Lower lobe of right lung (tissue), 2 donors: ENCODE measurements around the gene SLC6A11. TPM values are rescaled to one million over a fixed set of nuclear protein-coding genes. Genes with fewer than 3 reads are reported as not detected.

Experiments used
- ATAC-seq, 2 donors: fragments of 200-7000 bp; cut with Tn5 transposase; one replicate each; pipeline ENCODE4 v1.9.1; 2020 to 2022; ENCODE audit warnings: mild to moderate bottlenecking in 2 of 2, moderate library complexity in 2 of 2
- DNase-seq: peaks from one replicate; pipeline ENCODE4 v3.0.0-alpha.2; 2020
- H3K27ac ChIP-seq: fragments of 200-600 bp; one replicate; pipeline ENCODE4 v1.8.0; 2022
- H3K27me3 ChIP-seq: fragments of 200-600 bp; one replicate; pipeline ENCODE4 v1.8.0; 2022; ENCODE audit warnings: low read depth
- H3K36me3 ChIP-seq: fragments of 200-600 bp; one replicate; pipeline ENCODE4 v1.8.0; 2022; ENCODE audit warnings: mild to moderate bottlenecking
- H3K4me1 ChIP-seq: fragments of 200-600 bp; one replicate; pipeline ENCODE4 v1.8.0; 2022
- H3K4me3 ChIP-seq: fragments of 200-600 bp; one replicate; pipeline ENCODE4 v1.8.0; 2022; ENCODE audit warnings: mild to moderate bottlenecking
- H3K9me3 ChIP-seq: fragments of 200-600 bp; one replicate; pipeline ENCODE4 v1.8.0; 2022
- intact Hi-C: fragments of 100-400 bp; cut with DNase I; formaldehyde crosslinking; loops from one replicate; pipeline ENCODE4 v1.11.0; 2022
- total RNA-seq: library from RNA; stranded (reverse); fragmentation: NEBNext Ultra II Directional; extraction: Animal tissue kit (Norgen Biotek cat#: 25700); gene quantifications from one replicate; pipeline ENCODE4 v1.2.1, GENCODE V29; 2021
- TF ChIP-seq, protein P1 (sequence below): fragments of 200-600 bp; IDR thresholded peaks from one replicate; pipeline ENCODE4 v1.8.0; 2022; ENCODE audit warnings: antibody characterized with exemption, mild to moderate bottlenecking
- donor health status: DM: no; HTN: yes; CAD: no; lungs with severe emphysema.

The SLC6A11 gene
- total RNA-seq, 1 donor from 2014 or later, result not detected

DNA sequence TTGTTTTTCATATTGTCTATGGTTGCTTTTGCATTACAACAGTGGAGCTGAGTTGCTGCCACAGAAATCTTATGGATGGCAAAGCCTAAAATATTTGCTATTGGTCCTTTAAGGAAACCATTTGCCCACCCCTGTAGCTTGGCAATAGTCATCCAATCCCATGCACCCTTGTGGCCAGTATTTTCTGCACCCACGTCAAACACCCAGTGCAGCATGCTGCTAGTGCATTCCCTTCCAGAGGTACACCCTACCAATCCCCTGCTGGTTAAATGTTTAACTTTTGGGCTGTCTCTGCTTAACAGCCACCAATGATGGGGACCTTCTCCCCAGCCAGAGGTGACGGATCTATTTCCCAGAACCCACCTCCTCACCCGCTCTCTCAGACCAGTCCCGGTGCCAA, 23.8 kb upstream of the SLC6A11 start:
- DNase-seq, result no peak
- H3K4me1 ChIP-seq, result no peaks in the 10 kb centered on the region

DNA sequence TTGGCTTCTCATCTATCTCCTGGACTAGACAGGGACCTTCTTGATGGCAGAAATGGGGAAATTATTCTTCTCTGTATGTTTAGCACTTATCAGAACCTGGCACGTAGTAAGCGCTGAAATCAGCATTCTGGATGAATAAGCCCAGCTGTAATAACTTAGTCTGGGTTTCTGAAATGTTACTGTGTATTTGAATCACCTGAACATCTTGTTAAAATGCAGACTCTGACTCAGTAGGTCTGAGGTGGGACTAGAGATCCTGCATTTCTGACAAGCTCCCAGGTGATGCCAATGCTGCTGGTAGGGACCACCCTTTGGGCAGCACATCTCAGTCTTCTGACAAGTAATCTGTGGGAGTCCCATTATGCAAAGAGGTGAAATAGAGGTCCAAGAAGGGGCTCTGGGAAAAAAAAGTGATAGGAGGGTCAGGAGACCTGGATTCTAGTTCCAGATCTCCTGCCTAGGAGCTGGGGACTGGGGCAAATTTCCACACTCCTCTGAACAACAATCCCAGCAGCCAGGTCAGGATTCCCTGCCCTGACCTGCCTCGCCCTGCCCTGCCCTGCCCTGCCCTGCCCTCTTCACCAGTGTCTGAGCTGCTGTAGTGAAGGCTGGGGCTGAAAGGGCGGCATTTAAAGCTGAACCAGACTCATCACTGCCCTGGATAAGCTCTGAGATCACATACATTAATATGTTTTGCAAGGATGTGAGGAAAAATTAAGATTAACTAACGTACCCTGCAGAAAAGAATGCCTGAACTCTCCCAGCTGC, 17.2 kb upstream of the SLC6A11 start:
- no peaks in the 10 kb centered on the region for H3K36me3 ChIP-seq
- DNase-seq (no peak), ATAC-seq (no peak)
- no peaks in the 10 kb centered on the region for H3K4me1 ChIP-seq
- no peaks in the 10 kb centered on the region for H3K9me3 ChIP-seq
- no peak overlapping the region for H3K27ac ChIP-seq
- TF ChIP-seq, protein P1, sequence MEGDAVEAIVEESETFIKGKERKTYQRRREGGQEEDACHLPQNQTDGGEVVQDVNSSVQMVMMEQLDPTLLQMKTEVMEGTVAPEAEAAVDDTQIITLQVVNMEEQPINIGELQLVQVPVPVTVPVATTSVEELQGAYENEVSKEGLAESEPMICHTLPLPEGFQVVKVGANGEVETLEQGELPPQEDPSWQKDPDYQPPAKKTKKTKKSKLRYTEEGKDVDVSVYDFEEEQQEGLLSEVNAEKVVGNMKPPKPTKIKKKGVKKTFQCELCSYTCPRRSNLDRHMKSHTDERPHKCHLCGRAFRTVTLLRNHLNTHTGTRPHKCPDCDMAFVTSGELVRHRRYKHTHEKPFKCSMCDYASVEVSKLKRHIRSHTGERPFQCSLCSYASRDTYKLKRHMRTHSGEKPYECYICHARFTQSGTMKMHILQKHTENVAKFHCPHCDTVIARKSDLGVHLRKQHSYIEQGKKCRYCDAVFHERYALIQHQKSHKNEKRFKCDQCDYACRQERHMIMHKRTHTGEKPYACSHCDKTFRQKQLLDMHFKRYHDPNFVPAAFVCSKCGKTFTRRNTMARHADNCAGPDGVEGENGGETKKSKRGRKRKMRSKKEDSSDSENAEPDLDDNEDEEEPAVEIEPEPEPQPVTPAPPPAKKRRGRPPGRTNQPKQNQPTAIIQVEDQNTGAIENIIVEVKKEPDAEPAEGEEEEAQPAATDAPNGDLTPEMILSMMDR, result no peak
- no peak overlapping the region for H3K4me3 ChIP-seq
- H3K27me3 ChIP-seq, result peaks cover 8% of the 10 kb centered on the region
- intact Hi-C loops, result no loop called here

More for the DNA sequence above, 23.8 kb upstream of the SLC6A11 start:
- intact Hi-C loops, result no loop called here
- Histone ChIP-seq H3K4me3 (no peak overlapping the region), H3K9me3 (no peaks in the 10 kb centered on the region), H3K27ac (no peak overlapping the region), H3K27me3 (peaks cover 5% of the 10 kb centered on the region), H3K36me3 (no peaks in the 10 kb centered on the region)
- no peak for ATAC-seq
- TF ChIP-seq, protein P1, result no peak

DNA sequence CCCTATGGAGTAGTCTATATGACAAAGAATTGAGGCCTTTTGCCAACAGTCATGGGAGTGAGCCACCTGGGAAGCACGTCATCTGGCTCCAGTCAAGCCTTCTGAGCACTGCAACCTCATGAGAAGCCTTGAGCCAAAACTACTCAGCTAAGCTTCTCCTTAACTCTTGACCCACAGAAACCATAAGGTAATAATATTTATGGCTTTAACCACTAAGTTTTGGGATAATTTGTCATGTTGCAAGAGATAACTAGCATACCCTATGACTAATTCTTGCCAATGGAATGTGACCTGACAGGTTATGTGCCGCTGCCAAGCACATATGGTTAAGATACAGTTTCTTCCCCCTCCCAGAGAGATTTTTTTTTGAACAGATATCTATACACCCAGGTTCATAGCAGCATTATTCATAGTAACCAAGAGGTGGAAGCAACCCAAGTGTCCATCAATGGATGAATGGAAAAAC, 11.8 kb upstream of the SLC6A11 start:
- Histone ChIP-seq H3K36me3 (no peaks in the 10 kb centered on the region), H3K4me1 (no peaks in the 10 kb centered on the region), H3K27me3 (peaks cover 8% of the 10 kb centered on the region), H3K4me3 (no peak overlapping the region), H3K27ac (no peak overlapping the region), H3K9me3 (no peaks in the 10 kb centered on the region)
- ATAC-seq (no peak), DNase-seq (no peak)
- intact Hi-C loops, result no loop called here
- TF ChIP-seq, protein P1, result no peak

DNA sequence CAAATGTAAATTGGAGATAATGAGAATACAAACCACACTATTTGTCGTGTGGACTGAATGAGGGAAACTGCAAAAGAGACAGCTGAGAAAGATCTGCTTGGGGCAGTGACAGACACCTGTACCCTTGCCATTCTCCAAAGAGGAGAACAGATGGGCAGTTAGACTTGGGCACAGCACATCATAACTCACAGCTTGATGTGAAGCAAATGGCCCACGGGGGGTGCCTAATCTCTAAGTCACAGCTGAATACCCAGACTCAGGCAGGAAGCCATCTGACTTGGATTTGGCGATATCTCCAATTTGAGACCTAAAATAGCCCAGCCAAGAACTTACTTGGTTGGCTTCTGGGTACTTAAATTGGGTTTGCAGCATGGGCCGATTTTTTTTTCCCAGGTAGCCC, 10.0 kb upstream of the SLC6A11 start:
- DNase-seq (no peak), ATAC-seq (no peak)
- Histone ChIP-seq H3K4me1 (no peaks in the 10 kb centered on the region), H3K4me3 (no peak overlapping the region), H3K27me3 (peaks cover 4% of the 10 kb centered on the region), H3K9me3 (no peaks in the 10 kb centered on the region), H3K27ac (no peak overlapping the region), H3K36me3 (no peaks in the 10 kb centered on the region)
- intact Hi-C loops, result no loop called here
- TF ChIP-seq, protein P1, result no peak

DNA sequence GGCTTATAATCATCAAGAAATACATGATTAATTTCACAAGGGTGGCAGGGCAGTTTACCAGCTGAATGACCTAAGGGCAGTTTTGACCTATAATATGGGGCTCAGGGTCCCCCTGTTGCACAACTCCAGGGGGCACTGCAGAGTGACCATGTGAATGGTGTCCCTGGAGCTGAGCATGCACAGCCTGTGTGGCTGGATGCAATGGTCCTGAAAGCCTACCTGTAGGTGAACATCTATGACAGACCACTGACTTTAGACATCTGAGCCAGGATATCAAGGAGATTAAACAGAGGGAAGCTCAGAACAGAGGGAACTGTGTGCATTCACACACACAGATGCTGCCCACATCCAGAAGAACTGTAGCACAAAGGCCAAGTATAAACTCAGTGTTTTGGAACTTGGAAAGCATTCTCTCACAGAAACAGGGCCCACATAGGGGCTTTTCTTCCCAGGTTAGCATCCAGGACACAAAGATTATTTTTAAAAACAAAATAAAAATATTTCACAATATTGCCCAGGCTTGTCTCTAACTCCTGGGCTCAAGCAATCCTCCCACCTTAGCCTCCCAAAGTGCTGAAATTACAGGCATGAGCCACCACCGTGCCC, 7.8 kb upstream of the SLC6A11 start:
- no peak for ATAC-seq
- H3K9me3 ChIP-seq, result no peaks in the 10 kb centered on the region
- no peak for DNase-seq
- H3K4me3 ChIP-seq, result no peak overlapping the region
- TF ChIP-seq, protein P1, result no peak
- intact Hi-C loops, result no loop called here
- no peaks in the 10 kb centered on the region for H3K27me3 ChIP-seq
- no peak overlapping the region for H3K27ac ChIP-seq
- no peaks in the 10 kb centered on the region for H3K4me1 ChIP-seq
- no peaks in the 10 kb centered on the region for H3K36me3 ChIP-seq
